ENCODE measurements around the gene ECD. TPM values are rescaled to one million over a fixed set of nuclear protein-coding genes. Genes with fewer than 3 reads are reported as not detected.

Gene ECD
- polyA plus RNA-seq, 2 of the 4 experiments (the other 2 are of a cell fraction): 26.5 to 53.6 TPM

GRCh38 chr10:73161662-73162061 is 6.1 kb downstream of the ECD start:
- peaks cover 6% of the 10 kb centered on the region; the same call in 1 of the 3 replicates for H3K9me3 ChIP-seq
- TF ChIP-seq MAFK (IDR thresholded peaks at IDR 0.05; ENCODE audit: partially characterized antibody) (no peak), EHF (CRISPR knock-in tag; IDR thresholded peaks at IDR 0.05) (no peak), ZNF302 (CRISPR knock-in tag; IDR thresholded peaks at IDR 0.05) (no peak), HOXB13 (CRISPR knock-in tag; IDR thresholded peaks at IDR 0.05; ENCODE audit: low read depth) (no peak), FOSB (CRISPR knock-in tag; IDR thresholded peaks at IDR 0.05) (no peak), ELK1 (IDR thresholded peaks at IDR 0.05; ENCODE audit: low read depth, low read length) (no peak), FOXS1 (CRISPR knock-in tag; IDR thresholded peaks at IDR 0.05) (no peak)
- no peaks in the 10 kb centered on the region for H3K4me1 ChIP-seq
- H3K4me2 ChIP-seq: no peak overlapping the region
- no peak for FAIRE-seq
- H3K4me3 ChIP-seq: no peak overlapping the region
- DNase-seq (ENCODE audit: low read depth in 1 of 2, low spot score in 1 of 2): no peak
- WGBS (ENCODE audit: missing lambda C conversion rate): 94% methylated on average over 3 of the region's 3 CpGs
- CTCF ChIA-PET: interaction anchor here (0.7 to 4.1 kb wide), 4 partner anchors 21 to 367 kb away, joined by 4 to 49 read pairs (median 6); partner anchors contain the start of gene P4HA1
- POLR2A ChIA-PET: no interaction called here
- no peak overlapping the region for H3K27ac ChIP-seq
- ATAC-seq: no peak

GRCh38 chr10:73161079-73161478 is 6.7 kb downstream of the ECD start:
- no peak for ATAC-seq
- H3K4me3 ChIP-seq: no peak overlapping the region
- ChIA-PET POLR2A (no interaction called here), CTCF (interaction anchor here (0.7 to 4.1 kb wide), 6 partner anchors 9 to 368 kb away, joined by 4 to 49 read pairs (median 5); partner anchors contain the start of gene P4HA1)
- no peak for DNase-seq (ENCODE audit: low read depth in 1 of 2, low spot score in 1 of 2)
- WGBS (ENCODE audit: missing lambda C conversion rate): 85% methylated on average over 1 of the region's 1 CpG
- peaks cover 6% of the 10 kb centered on the region; the same call in 1 of the 3 replicates for H3K9me3 ChIP-seq
- FAIRE-seq: no peak
- H3K4me1 ChIP-seq: no peaks in the 10 kb centered on the region
- TF ChIP-seq MAFK (IDR thresholded peaks at IDR 0.05; ENCODE audit: partially characterized antibody): peak; percentile 24
- TF ChIP-seq RFX5 (IDR thresholded peaks at IDR 0.05): no peak
- no peak overlapping the region for H3K4me2 ChIP-seq
- no peak overlapping the region for H3K27ac ChIP-seq

- Histone ChIP-seq H3K9me3 (peaks cover 6% of the 10 kb centered on the region; the same call in 1 of the 3 replicates), H3K4me1 (no peaks in the 10 kb centered on the region), H3K27ac (no peak overlapping the region), H3K4me2 (no peak overlapping the region), H3K4me3 (no peak overlapping the region)
- 3% methylated on average over 5 of the region's 5 CpGs for WGBS (ENCODE audit: missing lambda C conversion rate)
- CTCF ChIA-PET: interaction anchor here (0.6 to 4.1 kb wide), 34 partner anchors 9 to 933 kb away, joined by 3 to 49 read pairs (median 4); partner anchors contain the start of genes ECD, FAM149B1, NUDT13 and P4HA1
- POLR2A ChIA-PET: interaction anchor here (1.1 kb wide), 1 partner anchor 63 kb away, joined by 4 read pairs; no protein-coding TSS in a partner anchor
- DNase-seq (ENCODE audit: low read depth in 1 of 2, low spot score in 1 of 2): peak; percentile 34 to 49
- FAIRE-seq: peak; percentile 67
- ATAC-seq: peak; percentile 24 to 64; a peak in 3 of 6 replicates
- TF ChIP-seq RAD21 (conservative IDR thresholded peaks at IDR 0.05 in 1 of 2, IDR thresholded peaks at IDR 0.05 in 1 of 2) (peak; percentile 64 to 79), CTCF (IDR thresholded peaks at IDR 0.05) (peak; percentile 95), FOXS1 (CRISPR knock-in tag; IDR thresholded peaks at IDR 0.05) (no peak), ESRRA (IDR thresholded peaks at IDR 0.05; ENCODE audit: borderline replicate concordance, low read length) (no peak), POLR2A (IDR thresholded peaks at IDR 0.05; ENCODE audit: low read length) (no peak), SMC3 (IDR thresholded peaks at IDR 0.05) (peak; percentile 72), RNF2 (IDR thresholded peaks at IDR 0.05; ENCODE audit: borderline replicate concordance, low read depth) (no peak)
These were observed 8.7 kb downstream of the ECD start for GRCh38 chr10:73159038-73159648.

- no peak for TF ChIP-seq JUN (IDR thresholded peaks at IDR 0.05)
- TF ChIP-seq POLR2A (IDR thresholded peaks at IDR 0.05; ENCODE audit: low read length): no peak
- TF ChIP-seq USF2 (IDR thresholded peaks at IDR 0.05): no peak
- no peak for TF ChIP-seq PBX3 (IDR thresholded peaks at IDR 0.05)
- TF ChIP-seq CBX2 (IDR thresholded peaks at IDR 0.05; ENCODE audit: borderline replicate concordance, low read depth): no peak
- TF ChIP-seq HMGXB4 (CRISPR knock-in tag; IDR thresholded peaks at IDR 0.05; ENCODE audit: borderline replicate concordance): no peak
- FAIRE-seq (no peak), DNase-seq (ENCODE audit: low read depth in 1 of 2, low spot score in 1 of 2) (no peak), ATAC-seq (no peak)
- 89% methylated on average over 3 of the region's 3 CpGs for WGBS (ENCODE audit: missing lambda C conversion rate)
- Histone ChIP-seq H3K27ac (no peak overlapping the region), H3K4me3 (no peak overlapping the region), H3K4me2 (no peak overlapping the region), H3K9me3 (no peaks in the 10 kb centered on the region), H3K4me1 (no peaks in the 10 kb centered on the region)
- CTCF ChIA-PET: interaction anchor here (0.6 to 3.2 kb wide), 6 partner anchors 13 to 531 kb away, joined by 3 to 9 read pairs (median 4); partner anchors contain the start of genes ECD, FAM149B1 and P4HA1
- POLR2A ChIA-PET: interaction anchor here (0.6 kb wide), 1 partner anchor 12 kb away, joined by 6 read pairs; no protein-coding TSS in a partner anchor
These were observed 11.8 kb downstream of the ECD start for GRCh38 chr10:73156054-73156453.
